SH-SY5Y (cell line): ENCODE results near the gene LTBP1.

Source experiments
- GATA2 ChIP-seq: IDR thresholded peaks from 2 replicates; pipeline ENCODE4 v1.6.1; 2011; ENCODE audit warnings: mild to moderate bottlenecking, low read depth, low read length
- GATA3 ChIP-seq: IDR thresholded peaks from 2 replicates; pipeline ENCODE4 v1.6.1; 2011; ENCODE audit warnings: low read depth, mild to moderate bottlenecking, low read length, moderate library complexity

DNA sequence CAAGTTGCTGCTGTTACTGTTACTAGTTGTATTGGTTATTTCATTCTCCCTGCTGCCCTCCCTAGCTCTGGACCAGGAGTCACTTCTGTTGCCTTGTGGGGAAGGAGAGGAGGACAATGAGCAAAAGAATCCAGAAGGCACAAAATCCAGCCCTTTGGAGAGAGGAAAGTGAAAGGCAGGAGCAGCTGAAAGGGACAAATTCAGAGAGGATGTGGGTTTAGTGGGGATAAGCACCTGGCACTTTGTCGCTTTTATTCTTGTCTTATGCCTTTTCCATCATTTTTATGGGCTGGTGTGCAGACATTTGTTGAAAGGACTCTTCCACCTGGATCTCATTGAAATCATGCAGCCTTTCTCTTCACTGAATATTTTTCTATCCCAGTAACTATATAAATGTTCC is 24.3 kb upstream of the LTBP1 start:
- no peak for TF ChIP-seq GATA2
- TF ChIP-seq GATA3, result no peak
